NCI-H2081 (cell line): ENCODE data around the gene ERICH6B.
"Not testable (repeated sequence)": the region's sequence is repeated elsewhere in the genome, so short reads cannot be mapped to it uniquely, and the experiment has no call there.

ENCODE experiments used
- DNase-seq, 2 experiments: peaks; one replicate each; lab custom pipeline; 2025; lab: John Stamatoyannopoulos, UW

The ERICH6B gene

GRCh38 chr13:45615501-45616101, at the start of gene ERICH6B:
Gene ERICH6B, minus strand, starts transcription at chr13:45615739. Its CDS starts 18,734 bp downstream, at chr13:45597005.
- no peak for DNase-seq

GRCh38 chr13:45662903-45663302, 47.4 kb upstream of the ERICH6B start:
- not testable (repeated sequence) for DNase-seq

- DNase-seq = no peak
Measured at GRCh38 chr13:45662162-45662561, 46.6 kb upstream of the ERICH6B start.

- DNase-seq = not testable (repeated sequence)
Measured at GRCh38 chr13:45660458-45660857, 44.9 kb upstream of the ERICH6B start.

GRCh38 chr13:45659536-45659935, 44.0 kb upstream of the ERICH6B start:
- no peak for DNase-seq

GRCh38 chr13:45658586-45659235, 43.2 kb upstream of the ERICH6B start:
- DNase-seq = no peak

- DNase-seq = no peak
Measured at GRCh38 chr13:45654633-45655349, 39.3 kb upstream of the ERICH6B start.

GRCh38 chr13:45645263-45645662, 29.7 kb upstream of the ERICH6B start:
- not testable (repeated sequence) for DNase-seq

GRCh38 chr13:45642159-45642558, 26.6 kb upstream of the ERICH6B start:
- DNase-seq = not testable (repeated sequence)

GRCh38 chr13:45635291-45635690, 19.8 kb upstream of the ERICH6B start:
- DNase-seq = not testable (repeated sequence)

GRCh38 chr13:45630791-45631190, 15.3 kb upstream of the ERICH6B start:
- DNase-seq = no peak

GRCh38 chr13:45629940-45630339, 14.4 kb upstream of the ERICH6B start:
- no peak for DNase-seq

- no peak for DNase-seq
Measured at GRCh38 chr13:45628094-45628493, 12.6 kb upstream of the ERICH6B start.

- no peak for DNase-seq
Measured at GRCh38 chr13:45627656-45628055, 12.1 kb upstream of the ERICH6B start.

- no peak for DNase-seq
Measured at GRCh38 chr13:45626731-45627374, 11.3 kb upstream of the ERICH6B start.

- peak in 1 of 2 experiments; percentile 6 for DNase-seq
Measured at GRCh38 chr13:45623516-45624090, 8.1 kb upstream of the ERICH6B start.

GRCh38 chr13:45621950-45622349, 6.4 kb upstream of the ERICH6B start:
- no peak for DNase-seq

- DNase-seq = no peak
Measured at GRCh38 chr13:45607931-45608330, 7.6 kb downstream of the ERICH6B start.

GRCh38 chr13:45604892-45605291, 10.6 kb downstream of the ERICH6B start:
- DNase-seq = no peak

GRCh38 chr13:45603338-45603737, 12.2 kb downstream of the ERICH6B start:
- DNase-seq = no peak

- no peak for DNase-seq
Measured at GRCh38 chr13:45602183-45603170, 13.1 kb downstream of the ERICH6B start.
